GM12891 (cell line): Measurements from ENCODE around the gene ZNF511.
A peak's percentile ranks its signal among the peaks of the same experiment; 100 is the strongest.

Source experiments
- DNase-seq: peaks from one replicate; pipeline ENCODE4 v3.0.0; 2011; ENCODE audit warnings: low spot score; ENCODE audit not compliant: insufficient read length
- FAIRE-seq: peaks from 2 replicates; lab custom pipeline; 2011; peaks lifted over from hg19 to GRCh38; lab: Jason Lieb, UNC
- PAX5 ChIP-seq: IDR thresholded peaks from 2 replicates; pipeline ENCODE4 v1.6.1; 2011; ENCODE audit warnings: low read length, moderate library complexity, mild to moderate bottlenecking; ENCODE audit not compliant: insufficient read depth, severe bottlenecking
- POLR2A ChIP-seq: IDR thresholded peaks from 2 replicates; pipeline ENCODE4 v1.6.1; 2011; ENCODE audit warnings: low read depth, low read length, control low read depth
- POLR2AphosphoS5 ChIP-seq: IDR thresholded peaks from 2 replicates; pipeline ENCODE4 v1.6.1; 2011; ENCODE audit warnings: low read depth, low read length, control low read depth
- POU2F2 ChIP-seq: IDR thresholded peaks from 2 replicates; pipeline ENCODE4 v1.6.1; 2011; ENCODE audit warnings: low read depth, mild to moderate bottlenecking, control low read depth, low read length, moderate library complexity
- SPI1 ChIP-seq: IDR thresholded peaks from 2 replicates; pipeline ENCODE4 v1.6.1; 2011; ENCODE audit warnings: low read depth, low read length, control low read depth
- TAF1 ChIP-seq: IDR thresholded peaks from 2 replicates; pipeline ENCODE4 v1.6.1; 2011; ENCODE audit warnings: low read depth, low read length, control low read depth

ZNF511 gene

GRCh38 chr10:133329491-133330202, 20.9 kb downstream of the ZNF511 start:
- FAIRE-seq = peak; percentile 90
- DNase-seq = peak; percentile 93
- TF ChIP-seq SPI1 = no peak
- TF ChIP-seq PAX5 = peak; percentile 1
- no peak for TF ChIP-seq POLR2AphosphoS5
- no peak for TF ChIP-seq POLR2A

- DNase-seq = no peak
- TF ChIP-seq POLR2AphosphoS5 (no peak), POLR2A (no peak), PAX5 (no peak), POU2F2 (no peak), SPI1 (no peak), TAF1 (no peak)
- FAIRE-seq = no peak
These were observed 24.4 kb downstream of the ZNF511 start for GRCh38 chr10:133332936-133333699.

GRCh38 chr10:133334503-133335245, 26.0 kb downstream of the ZNF511 start:
- no peak for FAIRE-seq
- TF ChIP-seq POLR2A (no peak), POLR2AphosphoS5 (no peak), TAF1 (no peak), PAX5 (no peak), POU2F2 (no peak), SPI1 (no peak)
- DNase-seq = no peak

GRCh38 chr10:133335246-133336117, 26.8 kb downstream of the ZNF511 start:
- peak; percentile 77 for DNase-seq
- peak; percentile 68 for FAIRE-seq
- TF ChIP-seq POU2F2 (no peak), TAF1 (no peak), SPI1 (no peak)

GRCh38 chr10:133336118-133336576, 27.4 kb downstream of the ZNF511 start:
- TF ChIP-seq PAX5 (no peak), SPI1 (no peak), POLR2AphosphoS5 (no peak)
- DNase-seq = no peak
- no peak for FAIRE-seq

- FAIRE-seq (peak; percentile 79), DNase-seq (peak; percentile 67)
- TF ChIP-seq PAX5 (no peak), POLR2A (no peak), POU2F2 (no peak), POLR2AphosphoS5 (no peak), SPI1 (no peak), TAF1 (no peak)
These were observed 28.1 kb downstream of the ZNF511 start, which contains the start of gene CALY for GRCh38 chr10:133336577-133337369. CALY (minus strand) TSS chr10:133336896; CDS start chr10:133328989, 7,907 bp downstream.

GRCh38 chr10:133337370-133337725, 28.6 kb downstream of the ZNF511 start:
- no peak for TF ChIP-seq TAF1
- no peak for TF ChIP-seq PAX5
- TF ChIP-seq POLR2A = no peak
- FAIRE-seq (peak; percentile 88), DNase-seq (no peak)

GRCh38 chr10:133338080-133339071, 29.7 kb downstream of the ZNF511 start:
- FAIRE-seq (peak; percentile 67), DNase-seq (no peak)
- no peak for TF ChIP-seq POLR2AphosphoS5
